Natural killer cell (primary cell): Measurements from ENCODE around the gene SON. TPM values are rescaled to one million over a fixed set of nuclear protein-coding genes. Genes with fewer than 3 reads are reported as not detected.
"Not testable (repeated sequence)": the region's sequence is repeated elsewhere in the genome, so short reads cannot be mapped to it uniquely, and the experiment has no call there.

Experiments
- ATAC-seq, 3 donors: fragments of 150-1000 bp in 2 of 3; fragments of 200-7000 bp in 1 of 3; cut with Tn5 transposase; 1 replicate in 1 of 3; 2 replicates in 2 of 3; pipeline ENCODE4 v1.10.0; 2021; ENCODE audit warnings: mild to moderate bottlenecking in 2 of 3, moderate library complexity in 2 of 3
- DNase-seq, 2 donors: peaks; one replicate each; pipeline versions ENCODE4 v3.0.0 to v3.0.0-alpha.2; 2013 to 2021; ENCODE audit warnings: mixed read lengths in 1 of 2
- H3K27ac ChIP-seq: one replicate; pipeline ENCODE4 v1.5.1; 2013; ENCODE audit warnings: mild to moderate bottlenecking, low read length
- H3K27me3 ChIP-seq: one replicate; pipeline ENCODE4 v1.6.1; 2013; ENCODE audit warnings: low read length; ENCODE audit not compliant: control insufficient read depth, insufficient read depth
- H3K36me3 ChIP-seq: one replicate; pipeline ENCODE4 v1.6.1; 2013; ENCODE audit warnings: low read length; ENCODE audit not compliant: control insufficient read depth, insufficient read depth
- H3K4me1 ChIP-seq: one replicate; pipeline ENCODE4 v1.6.1; 2013; ENCODE audit warnings: low read length; ENCODE audit not compliant: control insufficient read depth, insufficient read depth
- H3K4me3 ChIP-seq: one replicate; pipeline ENCODE4 v1.5.1; 2013; ENCODE audit warnings: low read length
- H3K9me3 ChIP-seq: one replicate; pipeline ENCODE4 v1.6.1; 2013; ENCODE audit warnings: low read length; ENCODE audit not compliant: control insufficient read depth, insufficient read depth
- H3K27ac Mint-ChIP-seq, 2 donors: one replicate each; pipeline ENCODE4 v1.8.0; 2022; ENCODE audit warnings: mild to moderate bottlenecking in 2 of 2, mixed read lengths in 2 of 2, moderate library complexity in 1 of 2
- H3K27me3 Mint-ChIP-seq, 2 donors: one replicate each; pipeline ENCODE4 v1.8.0; 2022; ENCODE audit warnings: low read depth in 2 of 2, mixed read lengths in 2 of 2
- H3K36me3 Mint-ChIP-seq: one replicate; pipeline ENCODE4 v1.8.0; 2022; ENCODE audit warnings: mixed read lengths
- H3K4me1 Mint-ChIP-seq, 2 donors: one replicate each; pipeline ENCODE4 v1.8.0; 2022; ENCODE audit warnings: mixed read lengths in 2 of 2
- H3K4me3 Mint-ChIP-seq: one replicate; pipeline ENCODE4 v1.8.0; 2022; ENCODE audit warnings: mild to moderate bottlenecking, moderate library complexity, mixed read lengths
- H3K9me3 Mint-ChIP-seq, 2 donors: one replicate each; pipeline ENCODE4 v1.8.0; 2022; ENCODE audit warnings: mixed read lengths in 2 of 2
- WGBS: methylation state at CpG from one replicate; pipeline ENCODE4 v1.1.7; 2013; ENCODE audit warnings: missing lambda C conversion rate; ENCODE audit not compliant: insufficient coverage; 5-methylcytosine and 5-hydroxymethylcytosine counted together
- intact Hi-C: fragments of 100-400 bp; cut with micrococcal nuclease; formaldehyde crosslinking; loops from one replicate; pipeline ENCODE4 v1.14.2; 2022
- total RNA-seq, 4 donors: library from RNA; stranded (reverse); fragments of 120-200 nt in 1 of 4; gene quantifications; one replicate each; pipeline versions ENCODE4 v1.2.3 to v1.2.4, GENCODE V29; 2013 to 2022
- TF ChIP-seq, protein P1 (sequence below): fragments of 200-600 bp; IDR thresholded peaks from one replicate; pipeline ENCODE4 v1.8.0; 2022; ENCODE audit warnings: antibody characterized with exemption

Gene SON
- total RNA-seq, 3 donors from 2014 or later (not counting 1 experiment from before 2014, with no cell fraction given): 348 to 442 (median 416) TPM

DNA sequence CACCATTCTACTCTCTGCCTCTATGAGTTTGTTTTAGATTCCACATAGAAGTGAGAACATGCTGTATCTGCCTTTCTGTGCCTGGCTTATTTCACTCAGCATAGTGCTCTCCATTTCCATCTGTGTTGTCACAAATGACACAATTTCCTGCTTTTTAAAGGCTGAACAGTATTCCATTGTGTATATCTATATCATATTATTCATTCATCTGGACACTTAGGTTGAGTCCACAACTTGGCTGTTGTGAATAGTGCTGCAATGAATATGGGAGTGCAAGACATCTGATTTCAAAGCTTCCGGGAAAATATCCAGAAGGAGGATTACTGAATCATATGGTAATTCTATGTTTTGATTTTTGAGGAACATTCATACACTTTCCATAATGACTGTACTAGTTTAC, 65.7 kb downstream of the SON start:
- Mint-ChIP-seq H3K9me3 (no peaks in the 10 kb centered on the region), H3K27ac (no peak overlapping the region), H3K4me3 (no peak overlapping the region), H3K36me3 (no peaks in the 10 kb centered on the region), H3K27me3 (no peaks in the 10 kb centered on the region), H3K4me1 (peaks cover 0 to 5% of the 10 kb centered on the region in 2 donors)
- TF ChIP-seq, protein P1, sequence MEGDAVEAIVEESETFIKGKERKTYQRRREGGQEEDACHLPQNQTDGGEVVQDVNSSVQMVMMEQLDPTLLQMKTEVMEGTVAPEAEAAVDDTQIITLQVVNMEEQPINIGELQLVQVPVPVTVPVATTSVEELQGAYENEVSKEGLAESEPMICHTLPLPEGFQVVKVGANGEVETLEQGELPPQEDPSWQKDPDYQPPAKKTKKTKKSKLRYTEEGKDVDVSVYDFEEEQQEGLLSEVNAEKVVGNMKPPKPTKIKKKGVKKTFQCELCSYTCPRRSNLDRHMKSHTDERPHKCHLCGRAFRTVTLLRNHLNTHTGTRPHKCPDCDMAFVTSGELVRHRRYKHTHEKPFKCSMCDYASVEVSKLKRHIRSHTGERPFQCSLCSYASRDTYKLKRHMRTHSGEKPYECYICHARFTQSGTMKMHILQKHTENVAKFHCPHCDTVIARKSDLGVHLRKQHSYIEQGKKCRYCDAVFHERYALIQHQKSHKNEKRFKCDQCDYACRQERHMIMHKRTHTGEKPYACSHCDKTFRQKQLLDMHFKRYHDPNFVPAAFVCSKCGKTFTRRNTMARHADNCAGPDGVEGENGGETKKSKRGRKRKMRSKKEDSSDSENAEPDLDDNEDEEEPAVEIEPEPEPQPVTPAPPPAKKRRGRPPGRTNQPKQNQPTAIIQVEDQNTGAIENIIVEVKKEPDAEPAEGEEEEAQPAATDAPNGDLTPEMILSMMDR: no peak
- intact Hi-C loops: loop anchor here (5.0 to 10.0 kb wide), 3 partner anchors 66 to 411 kb away; partner anchors contain the start of genes GART and SON
- no peaks in the 10 kb centered on the region for H3K4me1 ChIP-seq
- no peak overlapping the region for H3K4me3 ChIP-seq
- no peak for ATAC-seq
- H3K27ac ChIP-seq: no peak overlapping the region
- no peaks in the 10 kb centered on the region for H3K9me3 ChIP-seq
- no peaks in the 10 kb centered on the region for H3K27me3 ChIP-seq
- H3K36me3 ChIP-seq: peaks cover 20% of the 10 kb centered on the region
- DNase-seq: no peak
- WGBS: no CpG with 5 or more reads among the region's 1 CpG

DNA sequence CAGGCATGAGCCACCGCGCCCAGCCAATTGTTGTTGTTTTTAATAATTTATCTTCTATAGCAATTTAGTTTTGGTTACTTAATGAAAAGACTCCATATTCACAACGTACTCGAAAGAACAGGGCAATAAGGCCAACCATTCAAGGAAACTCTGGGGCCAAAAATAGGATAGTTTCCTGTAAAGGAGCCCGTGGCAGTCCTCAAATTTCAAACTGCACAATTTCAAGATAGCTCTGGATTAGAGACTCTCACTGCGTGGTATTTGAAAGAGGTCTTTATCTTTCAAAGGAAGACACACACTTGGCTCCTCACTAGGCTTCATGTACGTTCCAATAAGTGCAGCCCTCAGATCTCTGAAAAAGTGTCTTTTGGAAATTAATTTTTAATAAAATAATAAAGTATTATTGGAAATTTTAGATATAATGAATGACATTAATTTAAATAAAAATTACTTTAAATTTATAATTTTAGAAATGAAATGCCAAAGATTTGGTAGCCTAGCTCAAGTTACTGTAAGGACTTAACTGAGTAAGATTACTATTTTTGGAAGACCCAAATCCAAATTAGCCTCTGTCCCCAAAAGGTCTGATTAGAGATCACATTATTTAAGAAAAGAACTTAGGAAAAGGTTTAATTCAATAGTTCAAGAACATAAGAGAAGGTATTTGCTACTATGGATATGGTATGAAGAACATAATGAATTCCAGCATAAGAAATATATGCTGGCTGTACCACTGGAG, 68.3 kb downstream of the SON start:
- Mint-ChIP-seq H3K4me3 (no peak overlapping the region), H3K36me3 (no peaks in the 10 kb centered on the region), H3K27ac (no peak overlapping the region), H3K27me3 (no peaks in the 10 kb centered on the region), H3K9me3 (no peaks in the 10 kb centered on the region), H3K4me1 (no peaks in the 10 kb centered on the region)
- no peak overlapping the region for H3K27ac ChIP-seq
- WGBS: 98% methylated on average over 5 of the region's 7 CpGs
- no peak for DNase-seq
- TF ChIP-seq, protein P1: no peak
- ATAC-seq: no peak
- H3K4me3 ChIP-seq: no peak overlapping the region
- intact Hi-C loops: no loop called here
- no peaks in the 10 kb centered on the region for H3K4me1 ChIP-seq
- H3K9me3 ChIP-seq: no peaks in the 10 kb centered on the region
- H3K36me3 ChIP-seq: peaks cover 22% of the 10 kb centered on the region
- H3K27me3 ChIP-seq: no peaks in the 10 kb centered on the region

DNA sequence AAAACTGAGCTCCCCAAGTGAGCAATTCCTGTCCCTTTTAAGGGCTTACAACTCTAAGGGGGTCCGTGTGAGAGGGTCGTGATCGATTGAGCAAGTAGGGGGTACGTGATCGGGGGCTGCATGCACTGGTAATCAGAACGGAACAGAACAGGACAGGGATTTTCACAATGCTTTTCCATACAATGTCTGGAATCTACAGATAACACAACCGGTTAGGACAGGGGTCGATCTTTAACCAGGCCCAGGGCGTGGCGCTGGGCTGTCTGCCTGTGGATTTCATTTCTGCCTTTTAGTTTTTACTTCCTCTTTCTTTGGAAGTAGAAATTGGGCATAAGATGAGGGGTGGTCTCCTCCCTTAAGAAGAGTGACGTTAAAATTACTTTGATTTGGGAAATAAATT, 74.7 kb downstream of the SON start:
- H3K9me3 Mint-ChIP-seq, H3K9me3 ChIP-seq, H3K4me3 Mint-ChIP-seq, H3K4me3 ChIP-seq, H3K27me3 Mint-ChIP-seq, ATAC-seq, DNase-seq, H3K27ac Mint-ChIP-seq, H3K4me1 Mint-ChIP-seq, H3K27me3 ChIP-seq, H3K4me1 ChIP-seq, intact Hi-C loops, H3K36me3 Mint-ChIP-seq, H3K27ac ChIP-seq: not testable (repeated sequence)
- 94% methylated on average over 10 of the region's 11 CpGs for WGBS
- H3K36me3 ChIP-seq: peaks cover 24% of the 10 kb centered on the region

DNA sequence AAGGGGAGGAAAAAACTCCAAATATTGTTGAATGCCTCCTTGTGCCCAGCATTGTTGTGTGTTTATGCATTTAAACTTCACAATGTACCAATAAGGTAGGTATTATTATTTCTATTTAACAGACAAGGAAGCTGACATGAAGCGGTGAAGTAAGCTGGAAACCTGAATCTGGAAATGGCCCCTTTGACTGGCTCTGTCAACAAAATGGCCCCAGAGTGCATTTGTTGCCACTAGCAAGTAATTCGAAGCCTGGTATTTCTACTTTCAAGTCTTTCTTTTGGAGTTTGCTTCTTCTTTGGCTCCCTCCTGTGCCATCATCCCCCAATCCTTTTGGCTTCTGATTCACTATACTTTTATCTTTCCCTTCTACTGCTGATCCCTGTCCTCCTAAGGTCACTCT, 75.6 kb downstream of the SON start:
- TF ChIP-seq, protein P1: no peak
- DNase-seq: no peak
- WGBS: 100% methylated on average over 2 of the region's 2 CpGs
- intact Hi-C loops: no loop called here
- Histone ChIP-seq H3K4me1 (no peaks in the 10 kb centered on the region), H3K27me3 (no peaks in the 10 kb centered on the region), H3K36me3 (peaks cover 22% of the 10 kb centered on the region), H3K4me3 (no peak overlapping the region), H3K9me3 (no peaks in the 10 kb centered on the region), H3K27ac (no peak overlapping the region)
- H3K4me3 Mint-ChIP-seq: no peak overlapping the region
- H3K36me3 Mint-ChIP-seq: no peaks in the 10 kb centered on the region
- no peaks in the 10 kb centered on the region for H3K27me3 Mint-ChIP-seq
- no peak for ATAC-seq
- H3K4me1 Mint-ChIP-seq: no peaks in the 10 kb centered on the region
- H3K9me3 Mint-ChIP-seq: no peaks in the 10 kb centered on the region
- no peak overlapping the region for H3K27ac Mint-ChIP-seq
